PFSK-1 (cell line): Measurements from ENCODE around the gene BMAL1.

Experiments used
- POLR2AphosphoS5 ChIP-seq: IDR thresholded peaks from 2 replicates; pipeline ENCODE4 v1.6.1; 2012; ENCODE audit warnings: low read depth, mild to moderate bottlenecking, control low read depth, low read length, moderate library complexity
- REST ChIP-seq, 2 experiments: IDR thresholded peaks; 2 replicates each; pipeline versions ENCODE4 v1.6.1 to v1.8.0; 2011 to 2012; ENCODE audit warnings: low read depth in 2 of 2, low read length in 2 of 2, control low read depth in 1 of 2, inconsistent platforms in 1 of 2, mild to moderate bottlenecking in 1 of 2, moderate library complexity in 1 of 2; ENCODE audit not compliant: insufficient read depth in 1 of 2
- TAF1 ChIP-seq: IDR thresholded peaks from 2 replicates; pipeline ENCODE4 v1.6.1; 2012; ENCODE audit warnings: low read length, control low read depth, borderline replicate concordance; ENCODE audit not compliant: insufficient read depth

- TF ChIP-seq TAF1, result no peak
- TF ChIP-seq POLR2AphosphoS5, result no peak
- TF ChIP-seq REST (IDR thresholded peaks at IDR 0.05; ENCODE audit: insufficient read depth in 1 of 2, low read depth in 2 of 2, low read length in 2 of 2), result no peak
Measured at GRCh38 chr11:13259374-13259773, 18.2 kb upstream of the BMAL1 start.
